Endothelial cell (in vitro differentiated cells): ENCODE data around the gene MOCS2. TPM values are rescaled to one million over a fixed set of nuclear protein-coding genes. Genes with fewer than 3 reads are reported as not detected.

Experiments used
- DNase-seq: peaks from one replicate; pipeline ENCODE4 v3.0.0; 2021; ENCODE audit warnings: low spot score
- H3K27ac Mint-ChIP-seq: one replicate; pipeline ENCODE4 v1.8.0; 2021; ENCODE audit warnings: mixed read lengths, inconsistent platforms; ENCODE audit not compliant: unreplicated experiment
- H3K27me3 Mint-ChIP-seq: one replicate; pipeline ENCODE4 v1.8.0; 2021; ENCODE audit warnings: mild to moderate bottlenecking, moderate library complexity, mixed read lengths, inconsistent platforms; ENCODE audit not compliant: unreplicated experiment
- H3K36me3 Mint-ChIP-seq: one replicate; pipeline ENCODE4 v1.8.0; 2021; ENCODE audit warnings: mild to moderate bottlenecking, low read depth, mixed read lengths, inconsistent platforms; ENCODE audit not compliant: unreplicated experiment
- H3K4me1 Mint-ChIP-seq: one replicate; pipeline ENCODE4 v1.8.0; 2021; ENCODE audit warnings: mild to moderate bottlenecking, mixed read lengths, inconsistent platforms; ENCODE audit not compliant: unreplicated experiment
- H3K4me3 Mint-ChIP-seq: one replicate; pipeline ENCODE4 v1.8.0; 2021; ENCODE audit warnings: mild to moderate bottlenecking, mixed read lengths, inconsistent platforms; ENCODE audit not compliant: unreplicated experiment
- H3K9me3 Mint-ChIP-seq: one replicate; pipeline ENCODE4 v1.8.0; 2021; ENCODE audit warnings: mixed read lengths, inconsistent platforms; ENCODE audit not compliant: unreplicated experiment
- long read RNA-seq: library from polyadenylated mRNA; unstranded; transcript quantifications from one replicate; pipeline ENCODE4 v2.0.0, GENCODE V29; 2020; ENCODE audit not compliant: unreplicated experiment
- total RNA-seq: library from RNA; stranded (reverse); fragmentation: NEBNext Ultra II Directional; extraction: Animal tissue kit (Norgen Biotek cat#: 25700); gene quantifications from one replicate; pipeline ENCODE4 v1.2.1, GENCODE V29; 2021; ENCODE audit not compliant: unreplicated experiment
- TF ChIP-seq, protein P1 (sequence below): fragments of 200-600 bp; sonication (generic); IDR thresholded peaks from one replicate; pipeline ENCODE4 v1.5.0; 2021; ENCODE audit warnings: antibody characterized with exemption; ENCODE audit not compliant: unreplicated experiment

The MOCS2 gene, protein sequence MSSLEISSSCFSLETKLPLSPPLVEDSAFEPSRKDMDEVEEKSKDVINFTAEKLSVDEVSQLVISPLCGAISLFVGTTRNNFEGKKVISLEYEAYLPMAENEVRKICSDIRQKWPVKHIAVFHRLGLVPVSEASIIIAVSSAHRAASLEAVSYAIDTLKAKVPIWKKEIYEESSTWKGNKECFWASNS
- 29.6 TPM for total RNA-seq
- long read RNA-seq, transcript MOCS2-203 (7 exons, 1,337 nt) = major isoform, 22 of 29 reads
- long read RNA-seq, transcript MOCS2-202 (7 exons, 1,785 nt) = minor isoform, 5 of 29 reads
- long read RNA-seq, partial matches to known transcripts = 2 of 29 reads
- long read RNA-seq, other reads (novel, unspliced or antisense) = 0 of 29 reads

DNA sequence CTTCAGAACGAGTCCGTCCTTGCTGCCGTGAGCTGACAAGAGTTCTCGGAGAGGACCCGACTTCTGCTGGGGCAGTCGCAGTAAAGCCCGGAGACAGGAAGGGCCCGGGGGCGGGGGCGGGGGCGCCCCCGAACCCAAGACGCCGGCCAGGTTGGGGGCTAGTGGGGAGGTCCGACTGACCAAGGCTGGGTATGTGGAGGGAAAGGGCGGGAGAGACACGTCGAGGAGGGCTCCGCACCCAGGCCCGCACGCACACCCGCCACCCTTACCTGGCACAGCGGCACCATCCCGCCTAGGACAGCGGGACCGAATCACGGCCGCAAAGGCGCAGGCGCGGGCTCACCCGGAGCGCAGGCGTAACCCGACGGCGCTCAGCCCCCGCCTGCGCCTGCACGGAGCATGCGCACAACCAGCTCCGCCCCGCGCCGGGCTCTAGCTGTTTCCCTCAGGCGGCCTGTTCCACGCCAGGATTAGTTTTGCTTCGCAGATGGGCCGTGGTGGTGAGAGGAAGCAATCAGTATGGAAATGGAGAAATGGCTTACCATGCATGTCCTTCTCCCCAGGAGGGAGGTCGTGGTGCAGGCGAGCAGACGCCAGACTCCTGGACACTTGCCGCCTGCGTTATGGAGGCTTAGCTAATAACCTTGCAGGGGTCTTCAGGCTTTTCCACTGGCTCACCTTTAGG, at the start of gene MOCS2:
TSS of gene MOCS2 (minus strand) at position 315 of the 685 bp plus-strand sequence. CDS start 2,583 bp downstream, outside the sequence.
- H3K27ac Mint-ChIP-seq = peak within 1 kb of the TSS; percentile 57
- TF ChIP-seq, protein P1, sequence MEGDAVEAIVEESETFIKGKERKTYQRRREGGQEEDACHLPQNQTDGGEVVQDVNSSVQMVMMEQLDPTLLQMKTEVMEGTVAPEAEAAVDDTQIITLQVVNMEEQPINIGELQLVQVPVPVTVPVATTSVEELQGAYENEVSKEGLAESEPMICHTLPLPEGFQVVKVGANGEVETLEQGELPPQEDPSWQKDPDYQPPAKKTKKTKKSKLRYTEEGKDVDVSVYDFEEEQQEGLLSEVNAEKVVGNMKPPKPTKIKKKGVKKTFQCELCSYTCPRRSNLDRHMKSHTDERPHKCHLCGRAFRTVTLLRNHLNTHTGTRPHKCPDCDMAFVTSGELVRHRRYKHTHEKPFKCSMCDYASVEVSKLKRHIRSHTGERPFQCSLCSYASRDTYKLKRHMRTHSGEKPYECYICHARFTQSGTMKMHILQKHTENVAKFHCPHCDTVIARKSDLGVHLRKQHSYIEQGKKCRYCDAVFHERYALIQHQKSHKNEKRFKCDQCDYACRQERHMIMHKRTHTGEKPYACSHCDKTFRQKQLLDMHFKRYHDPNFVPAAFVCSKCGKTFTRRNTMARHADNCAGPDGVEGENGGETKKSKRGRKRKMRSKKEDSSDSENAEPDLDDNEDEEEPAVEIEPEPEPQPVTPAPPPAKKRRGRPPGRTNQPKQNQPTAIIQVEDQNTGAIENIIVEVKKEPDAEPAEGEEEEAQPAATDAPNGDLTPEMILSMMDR = no peak
- H3K9me3 Mint-ChIP-seq = no peaks in the 10 kb centered on the region
- DNase-seq = peak; percentile 91
- peak within 1 kb of the TSS; percentile 94 for H3K4me3 Mint-ChIP-seq
- peaks cover 6% of the 10 kb centered on the region for H3K4me1 Mint-ChIP-seq
- no peaks in the 10 kb centered on the region for H3K36me3 Mint-ChIP-seq
- H3K27me3 Mint-ChIP-seq = no peaks in the 10 kb centered on the region

DNA sequence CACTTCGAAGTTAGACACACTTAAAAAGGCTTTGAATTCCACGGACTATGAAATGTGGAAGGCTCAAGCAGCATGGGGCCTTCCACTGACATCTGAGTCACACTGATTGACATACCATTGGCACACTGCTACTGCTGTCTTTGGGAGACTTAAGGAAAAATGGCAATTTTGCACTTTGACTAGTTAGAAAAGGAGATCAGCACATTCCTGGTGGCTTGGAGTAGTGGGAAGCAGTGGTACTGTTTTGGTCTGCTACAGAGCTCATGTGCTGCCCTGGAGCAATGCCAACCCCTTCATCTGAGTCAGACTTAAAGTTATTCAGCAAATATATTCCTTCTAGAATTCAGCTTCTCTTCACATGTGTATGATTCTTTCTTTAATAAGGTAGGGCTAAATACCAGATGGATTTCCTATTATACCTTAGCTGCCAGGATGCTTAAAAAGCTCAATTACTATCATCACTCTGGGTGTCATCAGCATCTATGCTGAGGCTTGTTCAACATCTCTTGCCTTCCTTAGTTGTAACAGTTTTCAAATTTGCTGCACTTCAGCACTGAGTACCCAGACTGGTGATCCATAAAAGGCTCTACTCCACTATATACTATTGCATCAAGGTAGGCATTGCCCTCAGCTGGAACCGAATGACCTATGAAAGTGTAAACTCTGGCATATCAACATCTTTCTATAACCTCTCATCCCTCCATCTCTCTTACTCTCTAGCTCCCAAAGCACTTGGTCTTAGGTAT, 42.3 kb upstream of the MOCS2 start:
- H3K27me3 Mint-ChIP-seq = no peaks in the 10 kb centered on the region

DNA sequence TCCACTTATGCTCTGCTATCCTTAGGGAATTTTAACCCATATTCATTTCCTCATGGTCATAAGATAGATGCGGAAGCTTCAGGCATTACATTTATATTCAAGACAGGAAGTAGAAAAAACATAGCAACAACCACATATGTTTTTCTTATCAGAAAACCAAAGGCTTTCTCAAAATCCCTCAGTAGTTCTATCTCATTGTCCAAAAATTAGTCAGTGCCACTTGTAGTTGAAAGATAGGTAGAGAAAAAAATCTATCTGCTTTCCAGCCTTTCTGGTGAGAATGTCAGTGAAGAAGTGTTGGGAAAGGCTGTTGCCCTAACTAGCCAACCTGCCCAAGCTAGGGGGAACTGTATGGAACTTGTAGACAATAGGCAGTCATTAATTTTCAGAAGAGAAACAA, 23.5 kb upstream of the MOCS2 start:
- no peaks in the 10 kb centered on the region for H3K9me3 Mint-ChIP-seq
- no peak overlapping the region for H3K4me3 Mint-ChIP-seq
- no peaks in the 10 kb centered on the region for H3K4me1 Mint-ChIP-seq
- H3K27me3 Mint-ChIP-seq = no peaks in the 10 kb centered on the region
- DNase-seq = no peak
- H3K27ac Mint-ChIP-seq = no peak overlapping the region
- H3K36me3 Mint-ChIP-seq = no peaks in the 10 kb centered on the region
- TF ChIP-seq, protein P1 = no peak

More for the DNA sequence above, 42.3 kb upstream of the MOCS2 start:
- Mint-ChIP-seq H3K9me3 (no peaks in the 10 kb centered on the region), H3K27ac (no peak overlapping the region), H3K36me3 (no peaks in the 10 kb centered on the region), H3K4me3 (no peak overlapping the region), H3K4me1 (no peaks in the 10 kb centered on the region)
- TF ChIP-seq, protein P1 = no peak
- DNase-seq = no peak

DNA sequence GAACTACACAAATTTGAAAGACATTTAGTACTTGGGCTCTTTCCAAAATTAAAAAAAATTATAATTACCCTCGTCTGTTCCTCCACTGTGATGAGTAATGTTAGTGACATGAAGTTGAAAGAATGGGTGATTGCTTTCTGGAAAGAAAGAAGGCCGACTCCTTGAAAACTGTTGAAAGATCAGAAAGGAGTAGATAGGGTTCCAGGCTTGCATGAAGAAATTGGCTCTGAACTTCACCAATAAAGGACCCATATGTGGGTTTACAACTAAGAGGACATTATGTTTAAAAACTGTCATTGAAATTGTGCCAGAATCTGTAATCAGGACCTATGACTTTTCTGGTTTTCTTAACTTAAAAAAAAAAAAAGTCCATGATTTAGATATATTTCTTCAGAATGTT, 20.7 kb upstream of the MOCS2 start:
- Mint-ChIP-seq H3K4me3 (no peak overlapping the region), H3K4me1 (no peaks in the 10 kb centered on the region), H3K36me3 (no peaks in the 10 kb centered on the region), H3K27me3 (no peaks in the 10 kb centered on the region), H3K27ac (no peak overlapping the region), H3K9me3 (no peaks in the 10 kb centered on the region)
- TF ChIP-seq, protein P1 = no peak
- no peak for DNase-seq
